GM12872 (cell line): ENCODE measurements around the gene MAP3K2.

Source experiments
- TF ChIP-seq, protein P1 (sequence below): IDR thresholded peaks from 3 replicates; pipeline ENCODE4 v1.5.1; 2011; ENCODE audit warnings: low read depth, mild to moderate bottlenecking, low read length, moderate library complexity; ENCODE audit not compliant: insufficient read depth

Gene MAP3K2

DNA sequence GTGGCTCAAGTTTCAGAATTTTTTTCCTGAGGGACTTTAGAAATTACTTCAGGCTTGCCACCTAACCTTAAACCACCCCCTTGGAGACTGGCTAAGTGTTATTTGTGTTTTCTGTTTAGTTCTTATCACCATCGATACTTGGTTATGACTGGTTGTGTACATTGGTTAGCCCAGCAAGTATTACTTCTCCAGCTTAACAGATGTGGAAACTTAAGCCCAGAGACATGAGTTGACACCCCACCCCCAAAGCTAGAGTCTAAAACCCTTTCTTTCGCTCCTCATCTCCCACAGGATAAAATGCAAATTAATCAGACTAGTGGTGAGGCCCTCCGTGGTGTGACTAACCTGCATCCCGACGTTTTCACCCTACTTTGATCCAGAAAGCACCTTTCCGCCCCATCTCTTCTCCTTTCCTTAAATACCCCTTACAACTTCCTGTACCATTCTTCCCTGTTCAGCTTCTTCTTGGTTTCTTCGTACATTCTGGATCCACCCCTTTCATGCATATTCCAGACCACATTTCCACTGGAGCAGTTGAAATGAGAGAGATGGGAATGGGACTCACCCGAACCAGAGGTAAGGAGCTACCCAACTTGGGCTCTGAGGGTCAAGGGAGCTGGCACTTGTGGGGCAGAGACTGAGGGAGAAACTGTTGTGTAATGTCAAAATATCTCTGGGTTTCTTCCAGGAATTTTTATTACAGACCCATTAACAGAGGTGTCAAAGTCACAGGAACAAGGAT lies 819 bp upstream of the MAP3K2 start:
- TF ChIP-seq, protein P1, sequence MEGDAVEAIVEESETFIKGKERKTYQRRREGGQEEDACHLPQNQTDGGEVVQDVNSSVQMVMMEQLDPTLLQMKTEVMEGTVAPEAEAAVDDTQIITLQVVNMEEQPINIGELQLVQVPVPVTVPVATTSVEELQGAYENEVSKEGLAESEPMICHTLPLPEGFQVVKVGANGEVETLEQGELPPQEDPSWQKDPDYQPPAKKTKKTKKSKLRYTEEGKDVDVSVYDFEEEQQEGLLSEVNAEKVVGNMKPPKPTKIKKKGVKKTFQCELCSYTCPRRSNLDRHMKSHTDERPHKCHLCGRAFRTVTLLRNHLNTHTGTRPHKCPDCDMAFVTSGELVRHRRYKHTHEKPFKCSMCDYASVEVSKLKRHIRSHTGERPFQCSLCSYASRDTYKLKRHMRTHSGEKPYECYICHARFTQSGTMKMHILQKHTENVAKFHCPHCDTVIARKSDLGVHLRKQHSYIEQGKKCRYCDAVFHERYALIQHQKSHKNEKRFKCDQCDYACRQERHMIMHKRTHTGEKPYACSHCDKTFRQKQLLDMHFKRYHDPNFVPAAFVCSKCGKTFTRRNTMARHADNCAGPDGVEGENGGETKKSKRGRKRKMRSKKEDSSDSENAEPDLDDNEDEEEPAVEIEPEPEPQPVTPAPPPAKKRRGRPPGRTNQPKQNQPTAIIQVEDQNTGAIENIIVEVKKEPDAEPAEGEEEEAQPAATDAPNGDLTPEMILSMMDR = no peak

GRCh38 chr2:127386764-127387654 lies 766 bp downstream of the MAP3K2 start:
- TF ChIP-seq, protein P1 = no peak

DNA sequence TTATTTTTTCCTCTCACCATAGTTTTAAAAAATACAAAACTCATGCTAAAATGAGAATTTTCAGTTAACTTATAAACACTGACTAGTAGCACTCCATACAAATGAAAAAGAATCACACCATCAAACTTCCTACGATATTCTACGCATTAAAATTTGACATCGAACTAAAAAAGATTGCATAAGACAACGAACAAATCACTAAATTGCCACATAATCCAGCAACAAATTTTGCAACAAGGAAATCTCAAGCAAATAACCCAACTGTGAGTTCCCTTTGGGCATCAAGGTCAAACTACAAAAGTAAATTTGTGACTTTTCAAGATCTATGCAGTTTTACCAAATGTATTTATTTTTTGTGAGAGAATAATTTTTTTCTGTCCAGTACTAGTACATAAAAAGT lies 1.5 kb downstream of the MAP3K2 start:
- TF ChIP-seq, protein P1 = no peak

GRCh38 chr2:127384529-127384928 lies 3.2 kb downstream of the MAP3K2 start:
- TF ChIP-seq, protein P1 = no peak

- TF ChIP-seq, protein P1 = no peak
Observed at GRCh38 chr2:127382831-127383230, 4.9 kb downstream of the MAP3K2 start.

DNA sequence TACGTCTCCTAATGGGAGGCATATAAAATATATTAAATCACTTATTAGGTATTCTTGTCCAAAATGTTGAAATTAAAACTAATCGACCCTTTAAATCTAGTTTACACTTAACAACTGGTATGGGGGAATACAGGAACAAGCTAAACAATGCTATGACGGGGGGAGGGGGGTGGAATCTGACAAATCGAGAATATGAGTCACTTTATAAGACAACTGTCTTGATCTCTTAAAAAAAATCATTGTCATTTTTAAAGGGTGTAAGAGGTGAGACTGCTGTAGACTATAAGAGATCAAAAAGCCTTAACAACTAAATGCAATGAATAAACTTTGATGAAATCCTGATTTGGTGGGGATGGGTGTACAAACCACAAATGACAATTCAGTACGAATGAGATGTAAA lies 6.0 kb downstream of the MAP3K2 start:
- TF ChIP-seq, protein P1 = no peak

- TF ChIP-seq, protein P1 = no peak
Observed at GRCh38 chr2:127379712-127380355, 7.9 kb downstream of the MAP3K2 start.
